Epithelial cell of prostate (primary cell): ENCODE measurements around the gene PLA2G12A.
"Not testable (repeated sequence)": the region's sequence is repeated elsewhere in the genome, so short reads cannot be mapped to it uniquely, and the experiment has no call there.

Source experiments
- DNase-seq: peaks from one replicate; pipeline ENCODE4 v3.0.0-alpha.2; 2011; ENCODE audit warnings: low read depth, low spot score
- H3K27ac ChIP-seq: fragments of 450-650 bp; 2 replicates; pipeline ENCODE4 v1.5.1; 2017; ENCODE audit warnings: mild to moderate bottlenecking

PLA2G12A gene

GRCh38 chr4:109684727-109685126 lies 45.1 kb downstream of the PLA2G12A start:
- DNase-seq: no peak

GRCh38 chr4:109683621-109684253 lies 46.1 kb downstream of the PLA2G12A start:
- H3K27ac ChIP-seq: no peak overlapping the region
- DNase-seq: no peak

More at GRCh38 chr4:109684727-109685126, 45.1 kb downstream of the PLA2G12A start:
- no peak overlapping the region for H3K27ac ChIP-seq

- no peak overlapping the region for H3K27ac ChIP-seq
- DNase-seq: no peak
Measured at GRCh38 chr4:109682875-109683274, 47.0 kb downstream of the PLA2G12A start.

GRCh38 chr4:109678925-109679324 lies 50.9 kb downstream of the PLA2G12A start:
- H3K27ac ChIP-seq, DNase-seq: not testable (repeated sequence)

GRCh38 chr4:109678472-109678871 lies 51.4 kb downstream of the PLA2G12A start:
- not testable (repeated sequence) for DNase-seq, H3K27ac ChIP-seq

- DNase-seq: no peak
- no peak overlapping the region for H3K27ac ChIP-seq
Measured at GRCh38 chr4:109676886-109677285, 53.0 kb downstream of the PLA2G12A start.

- no peak for DNase-seq
- H3K27ac ChIP-seq: no peak overlapping the region
Measured at GRCh38 chr4:109675843-109676242, 54.0 kb downstream of the PLA2G12A start.

GRCh38 chr4:109675181-109675580 lies 54.7 kb downstream of the PLA2G12A start:
- H3K27ac ChIP-seq: no peak overlapping the region
- DNase-seq: no peak

- H3K27ac ChIP-seq: no peak overlapping the region
- DNase-seq: no peak
Measured at GRCh38 chr4:109673303-109673702, 56.6 kb downstream of the PLA2G12A start.

GRCh38 chr4:109672169-109672930 lies 57.5 kb downstream of the PLA2G12A start:
- DNase-seq: no peak
- H3K27ac ChIP-seq: no peak overlapping the region

- H3K27ac ChIP-seq: no peak overlapping the region
- DNase-seq: no peak
Measured at GRCh38 chr4:109671350-109671749, 58.5 kb downstream of the PLA2G12A start.

- H3K27ac ChIP-seq: no peak overlapping the region
- no peak for DNase-seq
Measured at GRCh38 chr4:109665783-109666485, 63.9 kb downstream of the PLA2G12A start.

GRCh38 chr4:109662771-109663170 lies 67.1 kb downstream of the PLA2G12A start:
- H3K27ac ChIP-seq: no peak overlapping the region
- DNase-seq: no peak

- H3K27ac ChIP-seq: no peak overlapping the region
- no peak for DNase-seq
Measured at GRCh38 chr4:109662116-109662515, 67.8 kb downstream of the PLA2G12A start.
